Measurements from ENCODE around the gene PEPD. TPM values are rescaled to one million over a fixed set of nuclear protein-coding genes. Genes with fewer than 3 reads are reported as not detected.

Gene PEPD
- total and polyA plus RNA-seq, 4 donors: 37.3 to 211 (median 117) TPM

DNA sequence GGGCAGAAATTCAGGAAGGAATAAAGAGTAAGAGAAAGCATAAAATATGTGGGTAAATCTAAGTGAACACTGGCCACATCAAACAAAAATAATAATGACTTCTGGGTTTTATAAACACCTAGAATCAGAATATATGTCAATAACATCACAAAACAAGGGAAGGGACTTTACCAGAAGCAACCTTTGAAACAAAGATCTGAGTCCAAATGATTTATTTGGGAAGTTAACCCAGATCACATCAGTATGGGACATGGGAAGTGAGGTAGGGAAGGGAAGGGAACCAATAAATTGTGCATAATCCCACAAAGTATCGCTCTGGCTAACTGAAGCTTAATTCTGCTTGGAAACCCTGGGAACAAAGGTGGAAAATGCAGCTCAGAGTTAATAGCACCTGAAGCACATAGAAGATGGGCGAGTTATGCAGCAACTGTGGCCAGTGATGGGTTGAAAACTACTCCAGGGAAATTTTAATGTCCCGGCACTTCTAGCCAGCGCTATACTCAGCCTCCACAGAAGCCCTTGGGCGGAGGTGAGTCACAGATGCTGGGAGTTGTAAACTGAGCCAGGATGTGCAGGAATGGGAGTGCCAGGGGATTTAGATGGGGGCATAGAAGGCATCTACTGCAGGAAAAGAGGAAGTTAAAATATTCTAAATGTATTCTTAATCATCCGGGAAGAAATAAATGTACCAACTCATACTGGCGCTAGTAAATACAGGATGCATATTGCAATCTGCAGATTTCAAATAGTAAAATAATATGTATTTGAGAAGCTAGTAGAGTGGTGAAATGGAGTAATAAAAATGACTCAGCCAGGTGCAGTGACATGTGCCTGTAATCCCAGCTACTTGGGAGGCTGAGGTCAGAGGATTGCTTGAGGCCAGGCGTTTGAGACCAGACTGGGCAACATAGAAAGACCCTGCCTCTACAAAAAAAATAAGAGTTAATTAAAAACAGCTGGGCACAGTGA, 182.3 kb downstream of the PEPD start:
- Histone ChIP-seq H3K9me3 (ENCODE audit: control insufficient read depth in 4 of 4, low read length in 3 of 4) (no peaks in the 10 kb centered on the region), H3K4me1 (ENCODE audit: control insufficient read depth in 4 of 4, insufficient read depth in 4 of 4, low read length in 3 of 4) (peaks cover 3 to 14% (median 12%) of the 10 kb centered on the region in 4 donors), H3K9ac (ENCODE audit: low read depth in 1 of 2, low read length in 2 of 2) (peak overlapping the region in 1 of 2 donors; percentile 26), H3K27ac (ENCODE audit: low read depth in 1 of 2, low read length in 2 of 2) (peak overlapping the region; percentile 50 to 69), H3K36me3 (ENCODE audit: control insufficient read depth in 4 of 4, insufficient read depth in 3 of 4, low read depth in 1 of 4, low read length in 3 of 4) (no peaks in the 10 kb centered on the region), H3K4me3 (ENCODE audit: low read depth in 1 of 3, low read length in 3 of 3) (no peak overlapping the region), H3K27me3 (ENCODE audit: control insufficient read depth in 4 of 4, insufficient read depth in 4 of 4, low read length in 3 of 4) (no peaks in the 10 kb centered on the region)
- WGBS: 84% methylated on average over 8 of the region's 8 CpGs
- TF ChIP-seq SP1 (IDR thresholded peaks at IDR 0.05): peak; percentile 9
- no peak for TF ChIP-seq TAF1 (conservative IDR thresholded peaks at IDR 0.05)
- peak; percentile 70 to 71 for TF ChIP-seq HNF4A (conservative IDR thresholded peaks at IDR 0.05)
- DNase-seq (ENCODE audit: low spot score): no peak

Other genes with a start within 250 kb of the PEPD start
- 10 to 100 TPM; 70.0 to 95.5 TPM for gene CEBPA, start 219.3 kb downstream of the PEPD start, total RNA-seq
- 100 to 1,000 TPM in 1 of 2 donors, 10 to 100 TPM in 1; 32.9 to 112 TPM for gene CEBPA, start 219.3 kb downstream of the PEPD start, polyA plus RNA-seq
- gene CEBPG, start 148.1 kb downstream of the PEPD start, total RNA-seq: 10 to 100 TPM; 18.0 to 36.1 TPM
- gene CEBPG, start 148.1 kb downstream of the PEPD start, polyA plus RNA-seq: 10 to 100 TPM; 16.9 to 30.3 TPM
- gene CHST8, start 100.2 kb upstream of the PEPD start, total RNA-seq: not detected
- gene CHST8, start 100.2 kb upstream of the PEPD start, polyA plus RNA-seq: under 1 TPM; 0.05 to 0.07 TPM

Measured in liver (tissue), 9 donors.